GM18498 (cell line): ENCODE results near the gene CELSR3.

Experiments used
- ATAC-seq: cut with Tn5 transposase; IDR thresholded peaks from one replicate; pipeline ENCODE4 v1.9.1; 2021; ENCODE audit warnings: mild to moderate bottlenecking, moderate library complexity; ENCODE audit not compliant: unreplicated experiment

Gene CELSR3

GRCh38 chr3:48636149-48636655 lies 26.5 kb downstream of the CELSR3 start:
- ATAC-seq = no peak

- peak; percentile 90 for ATAC-seq
Measured at GRCh38 chr3:48635222-48636021, 27.3 kb downstream of the CELSR3 start, which contains the start of gene SLC26A6. Gene SLC26A6 (minus strand): TSS chr3:48635461. CDS start chr3:48635393, 68 bp downstream.

GRCh38 chr3:48634661-48635221 lies 27.9 kb downstream of the CELSR3 start:
- ATAC-seq = peak; percentile 27

- no peak for ATAC-seq
Measured at GRCh38 chr3:48633743-48634142, 28.9 kb downstream of the CELSR3 start.

GRCh38 chr3:48633256-48633655 lies 29.4 kb downstream of the CELSR3 start:
- ATAC-seq = no peak

- no peak for ATAC-seq
Measured at GRCh38 chr3:48631516-48632448, 30.9 kb downstream of the CELSR3 start.

GRCh38 chr3:48630833-48631232 lies 31.9 kb downstream of the CELSR3 start:
- no peak for ATAC-seq

- ATAC-seq = no peak
Measured at GRCh38 chr3:48630407-48630806, 32.3 kb downstream of the CELSR3 start.

GRCh38 chr3:48629894-48630293 lies 32.8 kb downstream of the CELSR3 start:
- no peak for ATAC-seq

- no peak for ATAC-seq
Measured at GRCh38 chr3:48628277-48629017, 34.2 kb downstream of the CELSR3 start.

- no peak for ATAC-seq
Measured at GRCh38 chr3:48625600-48625999, 37.1 kb downstream of the CELSR3 start.

GRCh38 chr3:48624767-48625166 lies 37.9 kb downstream of the CELSR3 start:
- no peak for ATAC-seq

- no peak for ATAC-seq
Measured at GRCh38 chr3:48623851-48624547, 38.7 kb downstream of the CELSR3 start.

- no peak for ATAC-seq
Measured at GRCh38 chr3:48621461-48621869, 41.2 kb downstream of the CELSR3 start, which contains the start of gene TMEM89. Gene TMEM89 (minus strand): TSS chr3:48621769. CDS start chr3:48621756, 13 bp downstream.

- no peak for ATAC-seq
Measured at GRCh38 chr3:48619541-48620524, 42.9 kb downstream of the CELSR3 start.

GRCh38 chr3:48617559-48617958 lies 45.1 kb downstream of the CELSR3 start:
- no peak for ATAC-seq

- ATAC-seq = no peak
Measured at GRCh38 chr3:48614044-48614443, 48.6 kb downstream of the CELSR3 start.

GRCh38 chr3:48612309-48612708 lies 50.4 kb downstream of the CELSR3 start:
- ATAC-seq = no peak
